HEK293 (cell line): ENCODE measurements around the gene PRG3.

Source experiments
- CTCF ChIA-PET: fragments of 350-600 bp; formaldehyde crosslinking; extraction: SDS; loops from one replicate; lab custom pipeline; 2021; ENCODE audit warnings: antibody characterized with exemption; lab: Yijun Ruan, JAX
- POLR2A ChIA-PET: fragments of 300-600 bp; formaldehyde crosslinking; extraction: SDS; loops from one replicate; lab custom pipeline; 2020; ENCODE audit warnings: antibody characterized with exemption, inconsistent platforms; lab: Yijun Ruan, JAX
- H3K27ac ChIP-seq: fragments of 200-500 bp; sonication (Bioruptor generic); 2 replicates; pipeline ENCODE4 v1.5.1; 2014; ENCODE audit warnings: low read depth, low read length, control low read depth, inconsistent platforms; ENCODE audit errors: extremely low read depth
- H3K36me3 ChIP-seq, 2 experiments: fragments of 200-500 bp in 1 of 2; sonication (Bioruptor generic) in 1 of 2; 1 replicate in 1 of 2; 2 replicates in 1 of 2; pipeline ENCODE4 v1.5.1; 2014 to 2017; ENCODE audit warnings: inconsistent platforms in 2 of 2, low read length in 2 of 2; ENCODE audit not compliant: control insufficient read depth in 2 of 2, insufficient read depth in 1 of 2
- H3K4me1 ChIP-seq: fragments of 200-500 bp; sonication (Bioruptor generic); 2 replicates; pipeline ENCODE4 v1.5.1; 2014; ENCODE audit warnings: mild to moderate bottlenecking, low read length, inconsistent platforms; ENCODE audit not compliant: control insufficient read depth, insufficient read depth
- H3K4me3 ChIP-seq: 2 replicates; pipeline ENCODE4 v1.5.1; 2011; ENCODE audit warnings: low read depth, mild to moderate bottlenecking, control low read depth, low read length, moderate library complexity
- H3K9me3 ChIP-seq: fragments of 200-500 bp; sonication (Bioruptor generic); 2 replicates; pipeline ENCODE4 v1.5.1; 2014; ENCODE audit warnings: low read depth, low read length, inconsistent platforms; ENCODE audit not compliant: control insufficient read depth, insufficient read depth
- GLIS2 ChIP-seq: fragments of 450-650 bp; formaldehyde crosslinking; IDR thresholded peaks from 2 replicates; pipeline ENCODE4 v1.5.1; 2016; ENCODE audit warnings: missing biosample characterization, missing genetic modification characterization
- INSM2 ChIP-seq: fragments of 450-650 bp; formaldehyde crosslinking; IDR thresholded peaks from 2 replicates; pipeline ENCODE4 v1.5.1; 2016; ENCODE audit warnings: missing biosample characterization, missing genetic modification characterization
- KLF10 ChIP-seq: fragments of 450-650 bp; IDR thresholded peaks from 2 replicates; pipeline ENCODE4 v1.5.1; 2018; ENCODE audit warnings: missing biosample characterization, mild to moderate bottlenecking, missing genetic modification characterization
- PRDM1 ChIP-seq: fragments of 450-650 bp; formaldehyde crosslinking; IDR thresholded peaks from 2 replicates; pipeline ENCODE4; 2016; ENCODE audit warnings: missing biosample characterization, missing genetic modification characterization
- SALL2 ChIP-seq: fragments of 450-650 bp; formaldehyde crosslinking; IDR thresholded peaks from 2 replicates; pipeline ENCODE4 v1.5.0; 2017; ENCODE audit warnings: missing biosample characterization, mild to moderate bottlenecking, missing genetic modification characterization, borderline replicate concordance
- SETDB1 ChIP-seq: IDR thresholded peaks from one replicate; pipeline ENCODE4 v1.6.1; 2017; ENCODE audit warnings: mild to moderate bottlenecking, low read length, moderate library complexity, mixed read lengths; ENCODE audit not compliant: insufficient read length
- SP7 ChIP-seq: fragments of 450-650 bp; formaldehyde crosslinking; IDR thresholded peaks from 2 replicates; pipeline ENCODE4 v1.5.1; 2016; ENCODE audit warnings: missing biosample characterization, missing genetic modification characterization
- TCF7L2 ChIP-seq: IDR thresholded peaks from 2 replicates; pipeline ENCODE4 v1.6.1; 2011; ENCODE audit warnings: low read depth, mild to moderate bottlenecking, inconsistent platforms, low read length, moderate library complexity, borderline replicate concordance
- ZNF112 ChIP-seq: fragments of 450-650 bp; formaldehyde crosslinking; IDR thresholded peaks from 2 replicates; pipeline ENCODE4 v1.5.0; 2017; ENCODE audit warnings: missing biosample characterization, missing genetic modification characterization
- ZNF155 ChIP-seq: fragments of 450-650 bp; formaldehyde crosslinking; IDR thresholded peaks from 2 replicates; pipeline ENCODE4 v1.5.1; 2016; ENCODE audit warnings: missing biosample characterization, missing genetic modification characterization
- ZNF169 ChIP-seq: fragments of 450-650 bp; formaldehyde crosslinking; IDR thresholded peaks from 2 replicates; pipeline ENCODE4 v1.5.1; 2016; ENCODE audit warnings: missing biosample characterization, missing genetic modification characterization
- ZNF223 ChIP-seq: fragments of 450-650 bp; formaldehyde crosslinking; IDR thresholded peaks from 2 replicates; pipeline ENCODE4 v1.5.1; 2016; ENCODE audit warnings: missing biosample characterization, missing genetic modification characterization
- ZNF266 ChIP-seq: fragments of 450-650 bp; formaldehyde crosslinking; IDR thresholded peaks from 2 replicates; pipeline ENCODE4 v1.5.1; 2016; ENCODE audit warnings: missing biosample characterization, missing genetic modification characterization, low read depth
- ZNF302 ChIP-seq: fragments of 450-650 bp; formaldehyde crosslinking; IDR thresholded peaks from 2 replicates; pipeline ENCODE4 v1.5.1; 2016; ENCODE audit warnings: missing biosample characterization, missing genetic modification characterization, low read depth
- ZNF518A ChIP-seq: fragments of 450-650 bp; formaldehyde crosslinking; conservative IDR thresholded peaks from 2 replicates; pipeline ENCODE4 v1.5.1; 2016; ENCODE audit warnings: low read depth, missing biosample characterization, missing genetic modification characterization
- ZNF600 ChIP-seq: fragments of 450-650 bp; formaldehyde crosslinking; IDR thresholded peaks from 2 replicates; pipeline ENCODE4 v1.5.1; 2016; ENCODE audit warnings: missing biosample characterization, missing genetic modification characterization
- ZNF664 ChIP-seq: fragments of 450-650 bp; formaldehyde crosslinking; IDR thresholded peaks from 2 replicates; pipeline ENCODE4 v1.5.1; 2016; ENCODE audit warnings: missing biosample characterization, missing genetic modification characterization
- ZNF677 ChIP-seq: fragments of 450-650 bp; IDR thresholded peaks from 2 replicates; pipeline ENCODE4 v1.5.0; 2018; ENCODE audit warnings: missing biosample characterization, mild to moderate bottlenecking, missing genetic modification characterization, moderate library complexity
- ZNF843 ChIP-seq: fragments of 450-650 bp; formaldehyde crosslinking; IDR thresholded peaks from 2 replicates; pipeline ENCODE4 v1.5.1; 2016; ENCODE audit warnings: missing biosample characterization, missing genetic modification characterization
- ZSCAN5A ChIP-seq: fragments of 450-650 bp; formaldehyde crosslinking; IDR thresholded peaks from 2 replicates; pipeline ENCODE4 v1.5.1; 2016; ENCODE audit warnings: missing biosample characterization, missing genetic modification characterization

The PRG3 gene

GRCh38 chr11:57357856-57358255, 23.1 kb downstream of the PRG3 start (continued):
- TF ChIP-seq SP7 (tag by site-specific recombination), result no peak
- no peak for TF ChIP-seq INSM2
- no peak for TF ChIP-seq PRDM1

GRCh38 chr11:57357310-57357709, 23.6 kb downstream of the PRG3 start:
- no peak overlapping the region for H3K4me3 ChIP-seq
- TF ChIP-seq ZSCAN5A (tag by site-specific recombination), result no peak
- no peak for TF ChIP-seq TCF7L2
- TF ChIP-seq ZNF518A, result no peak
- no peak for TF ChIP-seq PRDM1
- TF ChIP-seq ZNF112 (tag by site-specific recombination), result no peak
- no peak for TF ChIP-seq ZNF155
- no peak for TF ChIP-seq GLIS2 (tag by site-specific recombination)
- CTCF ChIA-PET, result interaction anchor here (0.8 to 1.3 kb wide), 4 partner anchors 12 to 211 kb away, joined by 3 to 4 read pairs (median 3); partner anchors contain the start of gene RTN4RL2
- POLR2A ChIA-PET, result no interaction called here
- H3K36me3 ChIP-seq, result no peaks in the 10 kb centered on the region
- H3K9me3 ChIP-seq, result no peaks in the 10 kb centered on the region
- H3K4me1 ChIP-seq, result no peaks in the 10 kb centered on the region
- H3K27ac ChIP-seq, result no peak overlapping the region

GRCh38 chr11:57356268-57356667, 24.7 kb downstream of the PRG3 start:
- no peaks in the 10 kb centered on the region for H3K4me1 ChIP-seq
- ChIA-PET POLR2A (no interaction called here), CTCF (interaction anchor here (0.6 to 1.3 kb wide), 3 partner anchors 104 to 212 kb away, joined by 3 read pairs; partner anchors contain the start of gene RTN4RL2)
- H3K4me3 ChIP-seq, result no peak overlapping the region
- H3K27ac ChIP-seq, result no peak overlapping the region
- H3K36me3 ChIP-seq, result no peaks in the 10 kb centered on the region
- no peaks in the 10 kb centered on the region for H3K9me3 ChIP-seq
- TF ChIP-seq ZNF223 (tag by site-specific recombination) (no peak), KLF10 (tag by site-specific recombination) (no peak), SETDB1 (no peak), INSM2 (no peak), ZNF843 (no peak), ZNF664 (tag by site-specific recombination) (no peak), ZNF600 (tag by site-specific recombination) (no peak), ZNF677 (no peak), SALL2 (tag by site-specific recombination) (no peak), ZNF302 (tag by site-specific recombination) (no peak), ZNF266 (tag by site-specific recombination) (no peak), ZNF169 (tag by site-specific recombination) (no peak)
